HG03280 (cell line): ENCODE data around the gene C2CD3.

Experiments
- ATAC-seq: cut with Tn5 transposase; IDR thresholded peaks from one replicate; pipeline ENCODE4 v1.9.1; 2021; ENCODE audit warnings: mild to moderate bottlenecking, moderate library complexity; ENCODE audit not compliant: unreplicated experiment

C2CD3 gene

GRCh38 chr11:74023276-74023675 is 147.5 kb downstream of the C2CD3 start:
- no peak for ATAC-seq

- ATAC-seq: no peak
These were observed 148.3 kb downstream of the C2CD3 start for GRCh38 chr11:74022546-74022945.

DNA sequence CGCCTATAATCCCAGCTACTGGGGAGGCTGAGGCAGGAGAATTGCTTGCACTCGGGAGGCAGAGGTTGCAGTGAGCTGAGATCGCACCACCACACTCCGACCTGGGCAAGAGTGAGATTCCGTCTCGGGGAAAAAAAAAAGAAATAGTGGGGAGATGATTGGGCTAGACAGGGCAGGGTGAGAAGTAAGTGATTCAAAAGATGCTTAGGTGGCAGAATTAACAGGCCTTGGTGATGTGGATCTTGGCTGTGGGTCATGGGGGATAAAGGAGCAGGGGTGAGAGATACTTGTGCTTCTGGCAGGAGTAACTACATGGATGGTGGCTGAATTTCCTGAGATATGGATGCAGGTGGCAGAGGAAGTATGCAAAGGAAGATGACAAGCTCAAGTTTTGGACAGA is 148.8 kb downstream of the C2CD3 start:
- ATAC-seq: no peak

- ATAC-seq: peak; percentile 52
These were observed 150.3 kb downstream of the C2CD3 start for GRCh38 chr11:74020539-74020938.

DNA sequence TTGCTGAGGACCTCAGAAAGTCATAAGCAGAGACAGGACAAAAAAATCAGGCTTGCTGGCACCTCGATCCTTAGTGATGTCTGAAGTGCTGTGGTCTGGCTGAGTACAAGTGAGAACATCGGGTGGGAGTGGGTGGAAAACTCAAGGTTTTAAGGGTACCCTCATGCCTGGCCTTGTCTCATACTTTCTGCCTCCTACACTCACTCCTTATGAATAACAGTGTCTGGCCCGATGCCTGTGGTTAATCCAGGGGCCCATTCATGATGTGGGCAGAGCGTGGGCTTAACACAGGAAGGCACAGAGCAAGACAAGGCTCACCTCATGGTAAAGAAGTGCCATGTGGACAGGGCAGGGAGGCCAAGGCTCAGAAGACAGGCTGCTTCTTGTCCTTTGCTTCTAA is 150.9 kb downstream of the C2CD3 start:
- ATAC-seq: no peak

GRCh38 chr11:74019104-74019738 is 151.6 kb downstream of the C2CD3 start:
- ATAC-seq: no peak

GRCh38 chr11:74018331-74019005 is 152.3 kb downstream of the C2CD3 start:
- ATAC-seq: no peak

GRCh38 chr11:74017631-74018030 is 153.2 kb downstream of the C2CD3 start:
- ATAC-seq: no peak

DNA sequence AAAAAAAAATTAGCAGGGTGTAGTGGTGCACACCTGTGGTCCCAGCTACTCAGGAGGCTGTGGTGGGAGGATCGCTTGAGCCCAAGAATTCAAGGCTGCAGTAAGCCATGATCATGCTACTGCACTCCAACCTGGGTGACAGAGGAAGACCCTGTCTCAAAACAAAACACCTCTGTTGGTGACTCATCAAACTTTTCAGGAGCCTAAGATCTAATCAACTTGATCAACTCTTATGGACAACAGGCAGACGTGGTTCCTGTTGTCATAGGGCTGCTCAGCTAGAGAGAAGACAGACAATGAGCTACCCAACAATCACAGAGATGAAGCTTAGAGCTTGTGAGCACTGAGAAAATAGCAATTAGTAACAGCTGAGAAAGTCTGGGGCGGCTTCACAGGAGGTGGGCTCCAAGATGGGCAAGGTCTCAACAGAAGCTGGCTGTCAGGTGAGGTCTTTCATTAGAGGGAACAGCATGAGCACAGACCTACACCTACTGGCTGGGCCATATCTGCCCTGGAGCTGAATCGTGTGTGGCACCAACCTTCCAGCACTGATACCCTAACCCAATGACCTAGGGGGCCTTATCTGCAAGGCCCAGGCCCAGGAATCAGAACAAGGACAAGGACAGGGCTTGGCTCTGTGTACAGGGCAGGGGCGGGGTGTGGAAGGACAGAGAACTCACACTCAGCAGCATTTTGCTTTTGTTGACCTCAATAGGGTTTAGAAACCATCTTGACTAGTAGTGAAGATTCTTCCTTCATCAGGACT is 154.7 kb downstream of the C2CD3 start:
- ATAC-seq: no peak

DNA sequence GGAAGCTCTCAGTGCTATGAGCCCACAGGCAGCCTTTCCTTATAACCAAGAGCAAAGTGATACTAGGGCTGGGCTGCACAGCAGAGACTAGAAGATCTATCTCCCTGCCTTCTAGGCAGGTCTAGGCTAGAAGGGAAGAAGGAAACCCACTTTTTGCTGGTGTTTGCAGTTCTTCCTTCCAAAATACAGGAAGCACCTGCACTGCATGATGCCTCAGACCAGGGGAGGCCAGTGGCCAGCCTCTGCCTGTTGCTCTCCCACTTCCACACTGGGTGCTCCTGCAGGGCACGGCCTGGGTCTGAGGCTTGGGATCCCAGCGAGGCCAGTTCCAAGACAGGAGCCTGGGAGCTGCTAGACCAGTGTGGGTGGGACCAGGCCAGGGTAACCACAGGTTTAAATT is 155.9 kb downstream of the C2CD3 start:
- no peak for ATAC-seq

DNA sequence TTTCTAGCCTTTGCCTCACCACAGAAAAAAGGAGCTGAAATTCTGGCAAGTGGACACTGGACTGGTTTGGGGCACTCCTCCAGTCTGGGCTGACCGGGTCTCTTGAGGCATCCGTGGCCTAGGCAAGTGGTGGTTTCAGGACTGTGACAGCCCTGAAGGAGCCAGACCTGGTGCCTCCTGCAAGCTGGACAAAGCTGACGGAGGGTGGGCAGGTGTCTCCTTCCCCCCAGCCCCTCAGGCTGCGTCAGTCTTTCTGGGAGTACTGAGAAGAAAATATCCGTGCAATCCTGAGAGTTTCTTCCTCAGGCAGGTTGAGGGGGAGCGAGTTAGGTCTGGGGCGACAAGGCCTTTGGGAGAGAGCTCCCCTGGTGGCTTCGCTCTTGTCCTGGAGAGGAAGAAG is 157.7 kb downstream of the C2CD3 start:
- no peak for ATAC-seq

DNA sequence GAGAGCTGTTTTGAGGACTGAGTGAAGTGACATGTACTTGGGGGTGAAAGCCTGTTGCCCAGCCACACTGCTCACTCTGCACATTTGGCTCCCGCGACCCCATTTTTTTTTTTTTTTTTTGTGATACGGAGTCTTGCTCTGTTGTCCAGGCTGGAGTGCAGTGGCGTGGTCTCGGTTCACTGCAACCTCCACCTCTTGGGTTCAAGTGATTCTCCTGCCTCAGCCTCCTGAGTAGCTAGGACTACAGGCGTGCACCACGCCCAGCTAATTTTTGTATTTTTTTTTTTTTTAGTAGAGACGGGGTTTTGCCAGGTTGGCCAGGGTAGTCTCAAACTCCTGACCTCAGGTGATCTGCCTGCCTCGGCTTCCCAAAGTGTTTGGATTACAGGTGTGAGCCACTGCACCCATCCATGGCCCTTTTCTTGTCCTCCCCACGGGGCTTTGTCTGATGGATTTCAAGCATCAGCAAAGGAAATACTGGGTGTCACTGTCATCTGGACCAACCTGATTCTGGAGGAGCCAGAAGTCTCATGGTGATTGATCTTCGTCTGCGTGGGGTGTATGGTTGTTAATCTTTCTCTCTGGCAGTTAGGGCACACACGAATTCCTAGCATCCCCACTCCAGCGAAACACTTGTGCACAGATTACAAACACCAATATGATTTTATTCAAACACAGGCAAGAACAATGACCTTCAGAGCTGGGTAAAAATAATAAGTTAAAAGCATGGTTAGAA is 158.6 kb downstream of the C2CD3 start:
- ATAC-seq: no peak

- ATAC-seq: peak; percentile 69
These were observed 159.3 kb downstream of the C2CD3 start for GRCh38 chr11:74011360-74012073.

DNA sequence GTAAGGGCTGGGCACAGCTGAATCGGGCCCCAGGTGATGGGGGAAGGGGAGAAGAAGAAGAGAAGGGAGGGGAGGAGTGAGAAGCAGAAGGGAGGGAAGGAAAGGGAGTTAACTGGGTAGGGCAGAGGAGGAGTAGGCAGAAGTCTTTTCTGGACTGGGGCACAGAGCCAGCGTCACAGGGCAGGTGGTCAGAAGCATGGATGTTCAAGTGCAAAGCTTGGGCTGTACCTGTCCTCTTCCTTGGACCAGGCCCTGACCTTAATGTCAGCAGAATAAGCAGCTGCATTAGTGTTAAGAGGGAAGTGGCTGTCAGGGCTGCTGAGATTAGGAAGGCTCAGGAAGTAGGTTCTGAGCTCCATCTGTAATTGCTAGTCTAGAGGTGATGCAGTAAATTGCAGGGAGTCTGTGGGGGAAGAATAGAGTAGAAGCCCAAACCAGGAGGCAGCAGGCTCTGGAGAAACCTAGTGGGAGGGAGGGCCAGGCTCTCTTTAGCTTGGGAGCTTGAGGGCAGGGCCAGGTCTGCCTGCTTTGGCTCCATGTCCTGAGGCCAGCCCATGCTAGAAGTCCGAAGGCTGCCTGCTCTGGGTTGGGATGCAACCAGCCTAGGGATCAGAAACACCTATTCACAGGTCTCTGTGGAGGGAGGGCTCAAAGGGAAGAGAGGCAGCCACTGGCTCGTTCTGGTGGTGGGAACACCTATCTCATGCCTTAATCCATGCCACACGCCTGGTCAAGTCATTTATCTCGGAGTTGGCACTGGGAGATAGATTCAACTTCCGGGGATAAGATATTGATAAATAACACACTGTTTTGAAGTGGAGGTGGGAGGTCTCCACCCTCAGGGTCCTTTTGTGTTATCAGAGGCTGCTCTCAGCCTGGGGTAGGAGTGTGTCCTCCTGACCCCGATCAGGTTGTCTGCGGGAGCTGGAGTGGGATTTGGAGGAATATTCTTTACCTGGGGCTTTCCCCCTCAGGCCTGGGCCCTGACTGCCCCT is 160.2 kb downstream of the C2CD3 start:
- no peak for ATAC-seq

- ATAC-seq: no peak
These were observed 161.0 kb downstream of the C2CD3 start for GRCh38 chr11:74009675-74010305.

DNA sequence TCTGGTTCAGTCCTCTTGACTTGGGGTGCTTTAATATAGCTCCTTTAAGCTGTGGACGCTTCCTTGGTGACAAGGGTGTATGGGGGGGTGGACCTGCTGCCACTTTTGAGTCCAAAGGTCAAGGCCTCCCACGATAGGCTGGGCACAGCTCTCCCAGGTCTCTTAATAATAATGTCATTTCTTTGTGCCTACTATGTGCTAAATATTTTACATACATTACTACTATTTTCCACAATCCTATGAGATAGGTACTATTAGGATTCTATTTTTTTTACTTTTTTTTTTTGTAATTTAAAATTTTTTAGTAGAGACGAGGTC is 161.6 kb downstream of the C2CD3 start:
- no peak for ATAC-seq

DNA sequence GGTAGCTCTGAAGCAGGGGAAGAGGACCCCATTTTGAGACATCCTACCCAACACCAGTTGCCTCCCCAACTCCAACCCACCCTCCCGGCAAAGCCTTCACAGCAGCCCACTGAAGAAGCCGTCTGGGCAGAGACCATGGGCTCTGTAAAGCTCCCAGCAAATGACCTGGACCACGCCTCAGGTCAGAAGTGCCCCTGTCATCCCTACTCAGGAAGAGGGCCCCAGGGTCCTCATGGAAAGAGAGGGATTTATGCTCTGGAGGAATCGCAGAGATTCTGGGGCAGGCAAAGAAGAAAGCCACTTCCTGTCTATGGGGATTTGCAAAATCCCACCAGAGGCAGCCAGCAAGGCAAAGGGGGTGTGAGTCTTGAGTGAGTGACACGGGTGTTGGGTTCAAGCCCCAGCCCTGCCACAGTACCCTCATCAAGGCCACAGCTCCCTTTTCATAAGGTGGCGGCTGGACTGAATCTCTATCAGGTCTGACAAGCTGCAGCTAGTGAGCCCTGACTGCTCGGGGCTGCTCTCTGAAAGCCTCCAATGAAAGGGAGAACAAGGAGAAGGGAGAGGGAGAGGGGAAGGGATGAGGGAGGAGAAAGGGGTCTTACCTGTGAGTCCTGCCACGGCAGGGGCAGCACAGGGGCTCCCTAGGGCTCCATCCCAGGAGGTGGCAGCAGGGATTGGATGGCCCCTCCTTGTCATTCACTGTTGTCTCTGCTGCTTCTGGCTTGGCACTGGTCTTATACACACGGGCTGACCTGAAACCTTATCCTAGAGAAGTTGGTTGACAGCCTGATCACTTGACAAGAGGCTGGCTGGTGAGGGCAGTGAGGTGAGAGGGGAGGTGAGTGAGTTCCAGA is 162.2 kb downstream of the C2CD3 start, which contains the start of gene UCP3:
TSS of gene UCP3 (minus strand) at position 713 of the 857 bp plus-strand sequence. CDS start 2,043 bp downstream, outside the sequence.
- no peak for ATAC-seq

GRCh38 chr11:74007691-74008372 is 163.0 kb downstream of the C2CD3 start:
- ATAC-seq: no peak
